ENCODE data around the gene LINC00237.

LINC00237 gene

GRCh38 chr20:21076073-21076472 lies 30.1 kb downstream of the LINC00237 start:
- Histone ChIP-seq H3K79me2 (ENCODE audit: control insufficient read depth, insufficient read depth, low read length, poor library complexity) (no peaks in the 10 kb centered on the region), H2BK12ac (ENCODE audit: low read length) (no peak overlapping the region), H3K79me1 (ENCODE audit: low read length) (no peaks in the 10 kb centered on the region), H2AK5ac (ENCODE audit: low read length) (no peak overlapping the region), H3K14ac (ENCODE audit: low read length) (no peak overlapping the region), H3K27ac (ENCODE audit: low read depth, low read length) (no peak overlapping the region), H3K4me3 (ENCODE audit: low read depth, low read length) (no peak overlapping the region), H3K18ac (ENCODE audit: low read length) (no peak overlapping the region), H3K27me3 (ENCODE audit: insufficient read depth, low read length) (no peaks in the 10 kb centered on the region), H4K91ac (ENCODE audit: low read depth, low read length) (no peak overlapping the region), H2BK5ac (ENCODE audit: low read depth, low read length, poor library complexity) (no peak overlapping the region), H3K4ac (ENCODE audit: low read depth, low read length) (no peak overlapping the region), H2BK120ac (ENCODE audit: insufficient read depth, low read length, poor library complexity) (no peak overlapping the region), H3K23ac (ENCODE audit: low read length) (no peak overlapping the region), H3K4me2 (ENCODE audit: low read length) (no peak overlapping the region), H3K36me3 (ENCODE audit: control insufficient read depth in 1 of 2, insufficient read depth in 2 of 2, low read length in 2 of 2) (no peaks in the 10 kb centered on the region), H3K4me1 (ENCODE audit: control insufficient read depth in 1 of 2, insufficient read depth in 2 of 2, low read length in 2 of 2) (no peaks in the 10 kb centered on the region), H2AFZ (ENCODE audit: insufficient read depth, low read length, poor library complexity) (no peak overlapping the region), H4K8ac (ENCODE audit: low read depth, low read length) (no peak overlapping the region), H3K9ac (ENCODE audit: low read length) (no peak overlapping the region), H3K9me3 (ENCODE audit: insufficient read depth, low read depth, low read length) (no peaks in the 10 kb centered on the region), H4K12ac (ENCODE audit: low read depth, low read length) (no peak overlapping the region)
- WGBS (ENCODE audit: extremely low coverage, insufficient coverage, insufficient read length) = no CpG with 5 or more reads among the region's 3 CpGs
- DNase-seq = no peak

GRCh38 chr20:21075471-21075870 lies 30.7 kb downstream of the LINC00237 start:
- Histone ChIP-seq H3K9me3 (ENCODE audit: insufficient read depth, low read depth, low read length) (no peaks in the 10 kb centered on the region), H3K23ac (ENCODE audit: low read length) (no peak overlapping the region), H3K14ac (ENCODE audit: low read length) (no peak overlapping the region), H3K27me3 (ENCODE audit: insufficient read depth, low read length) (no peaks in the 10 kb centered on the region), H3K27ac (ENCODE audit: low read depth, low read length) (no peak overlapping the region), H3K4me3 (ENCODE audit: low read depth, low read length) (no peak overlapping the region), H3K4me2 (ENCODE audit: low read length) (no peak overlapping the region), H2BK120ac (ENCODE audit: insufficient read depth, low read length, poor library complexity) (no peak overlapping the region), H4K8ac (ENCODE audit: low read depth, low read length) (no peak overlapping the region), H3K79me2 (ENCODE audit: control insufficient read depth, insufficient read depth, low read length, poor library complexity) (no peaks in the 10 kb centered on the region), H2AK5ac (ENCODE audit: low read length) (no peak overlapping the region), H4K91ac (ENCODE audit: low read depth, low read length) (no peak overlapping the region), H3K36me3 (ENCODE audit: control insufficient read depth in 1 of 2, insufficient read depth in 2 of 2, low read length in 2 of 2) (no peaks in the 10 kb centered on the region), H4K12ac (ENCODE audit: low read depth, low read length) (no peak overlapping the region), H2AFZ (ENCODE audit: insufficient read depth, low read length, poor library complexity) (no peak overlapping the region), H3K4me1 (ENCODE audit: control insufficient read depth in 1 of 2, insufficient read depth in 2 of 2, low read length in 2 of 2) (no peaks in the 10 kb centered on the region), H2BK12ac (ENCODE audit: low read length) (no peak overlapping the region), H3K79me1 (ENCODE audit: low read length) (no peaks in the 10 kb centered on the region), H2BK5ac (ENCODE audit: low read depth, low read length, poor library complexity) (no peak overlapping the region), H3K18ac (ENCODE audit: low read length) (no peak overlapping the region), H3K4ac (ENCODE audit: low read depth, low read length) (no peak overlapping the region), H3K9ac (ENCODE audit: low read length) (no peak overlapping the region)
- no peak for DNase-seq
- WGBS (ENCODE audit: extremely low coverage, insufficient coverage, insufficient read length) = no CpG with 5 or more reads among the region's 6 CpGs

GRCh38 chr20:21074605-21075336 lies 31.4 kb downstream of the LINC00237 start:
- Histone ChIP-seq H3K9ac (ENCODE audit: low read length) (no peak overlapping the region), H4K12ac (ENCODE audit: low read depth, low read length) (no peak overlapping the region), H2BK5ac (ENCODE audit: low read depth, low read length, poor library complexity) (no peak overlapping the region), H3K36me3 (ENCODE audit: control insufficient read depth in 1 of 2, insufficient read depth in 2 of 2, low read length in 2 of 2) (no peaks in the 10 kb centered on the region), H3K4ac (ENCODE audit: low read depth, low read length) (no peak overlapping the region), H3K27me3 (ENCODE audit: insufficient read depth, low read length) (no peaks in the 10 kb centered on the region), H4K8ac (ENCODE audit: low read depth, low read length) (no peak overlapping the region), H3K27ac (ENCODE audit: low read depth, low read length) (no peak overlapping the region), H3K14ac (ENCODE audit: low read length) (no peak overlapping the region), H2AK5ac (ENCODE audit: low read length) (no peak overlapping the region), H3K4me1 (ENCODE audit: control insufficient read depth in 1 of 2, insufficient read depth in 2 of 2, low read length in 2 of 2) (no peaks in the 10 kb centered on the region), H3K4me3 (ENCODE audit: low read depth, low read length) (no peak overlapping the region), H3K79me1 (ENCODE audit: low read length) (no peaks in the 10 kb centered on the region), H3K18ac (ENCODE audit: low read length) (no peak overlapping the region), H3K23ac (ENCODE audit: low read length) (no peak overlapping the region), H3K9me3 (ENCODE audit: insufficient read depth, low read depth, low read length) (no peaks in the 10 kb centered on the region), H3K4me2 (ENCODE audit: low read length) (no peak overlapping the region), H2AFZ (ENCODE audit: insufficient read depth, low read length, poor library complexity) (no peak overlapping the region), H2BK12ac (ENCODE audit: low read length) (no peak overlapping the region), H2BK120ac (ENCODE audit: insufficient read depth, low read length, poor library complexity) (no peak overlapping the region), H3K79me2 (ENCODE audit: control insufficient read depth, insufficient read depth, low read length, poor library complexity) (no peaks in the 10 kb centered on the region), H4K91ac (ENCODE audit: low read depth, low read length) (no peak overlapping the region)
- no CpG with 5 or more reads among the region's 12 CpGs for WGBS (ENCODE audit: extremely low coverage, insufficient coverage, insufficient read length)
- DNase-seq = no peak

GRCh38 chr20:21067255-21067654 lies 38.9 kb downstream of the LINC00237 start:
- no peak overlapping the region for H3K4ac ChIP-seq (ENCODE audit: low read depth, low read length)
- no CpG with 5 or more reads among the region's 1 CpG for WGBS (ENCODE audit: extremely low coverage, insufficient coverage, insufficient read length)
- H2AK5ac ChIP-seq (ENCODE audit: low read length) = no peak overlapping the region
- no peak overlapping the region for H4K8ac ChIP-seq (ENCODE audit: low read depth, low read length)
- no peaks in the 10 kb centered on the region for H3K4me1 ChIP-seq (ENCODE audit: control insufficient read depth in 1 of 2, insufficient read depth in 2 of 2, low read length in 2 of 2)
- H3K9me3 ChIP-seq (ENCODE audit: insufficient read depth, low read depth, low read length) = no peaks in the 10 kb centered on the region
- DNase-seq = no peak
- no peaks in the 10 kb centered on the region for H3K79me2 ChIP-seq (ENCODE audit: control insufficient read depth, insufficient read depth, low read length, poor library complexity)
- H3K27me3 ChIP-seq (ENCODE audit: insufficient read depth, low read length) = no peaks in the 10 kb centered on the region
- H4K91ac ChIP-seq (ENCODE audit: low read depth, low read length) = no peak overlapping the region
- no peak overlapping the region for H3K4me2 ChIP-seq (ENCODE audit: low read length)
- H2BK120ac ChIP-seq (ENCODE audit: insufficient read depth, low read length, poor library complexity) = no peak overlapping the region
- H2AFZ ChIP-seq (ENCODE audit: insufficient read depth, low read length, poor library complexity) = no peak overlapping the region
- no peak overlapping the region for H3K27ac ChIP-seq (ENCODE audit: low read depth, low read length)
- no peak overlapping the region for H3K18ac ChIP-seq (ENCODE audit: low read length)
- H3K14ac ChIP-seq (ENCODE audit: low read length) = no peak overlapping the region
- H3K9ac ChIP-seq (ENCODE audit: low read length) = no peak overlapping the region
- no peak overlapping the region for H4K12ac ChIP-seq (ENCODE audit: low read depth, low read length)
- H3K4me3 ChIP-seq (ENCODE audit: low read depth, low read length) = no peak overlapping the region
- H3K23ac ChIP-seq (ENCODE audit: low read length) = no peak overlapping the region
- H3K79me1 ChIP-seq (ENCODE audit: low read length) = no peaks in the 10 kb centered on the region
- no peak overlapping the region for H2BK12ac ChIP-seq (ENCODE audit: low read length)
- H3K36me3 ChIP-seq (ENCODE audit: control insufficient read depth in 1 of 2, insufficient read depth in 2 of 2, low read length in 2 of 2) = no peaks in the 10 kb centered on the region
- no peak overlapping the region for H2BK5ac ChIP-seq (ENCODE audit: low read depth, low read length, poor library complexity)

Data from trophoblast cell (in vitro differentiated cells and primary cell).